Activated gamma-delta T cell treated with anti-CD3 and anti-CD28 coated beads, Interleukin-2, amount 50 U/mL, for 16 hours (primary cell): ENCODE results near the gene CCDC181.
"Not testable (repeated sequence)": the region's sequence is repeated elsewhere in the genome, so short reads cannot be mapped to it uniquely, and the experiment has no call there.

Experiments
- DNase-seq: peaks from one replicate; pipeline ENCODE4 v3.0.0-alpha.2; 2020; ENCODE audit warnings: low read depth

Gene CCDC181

DNA sequence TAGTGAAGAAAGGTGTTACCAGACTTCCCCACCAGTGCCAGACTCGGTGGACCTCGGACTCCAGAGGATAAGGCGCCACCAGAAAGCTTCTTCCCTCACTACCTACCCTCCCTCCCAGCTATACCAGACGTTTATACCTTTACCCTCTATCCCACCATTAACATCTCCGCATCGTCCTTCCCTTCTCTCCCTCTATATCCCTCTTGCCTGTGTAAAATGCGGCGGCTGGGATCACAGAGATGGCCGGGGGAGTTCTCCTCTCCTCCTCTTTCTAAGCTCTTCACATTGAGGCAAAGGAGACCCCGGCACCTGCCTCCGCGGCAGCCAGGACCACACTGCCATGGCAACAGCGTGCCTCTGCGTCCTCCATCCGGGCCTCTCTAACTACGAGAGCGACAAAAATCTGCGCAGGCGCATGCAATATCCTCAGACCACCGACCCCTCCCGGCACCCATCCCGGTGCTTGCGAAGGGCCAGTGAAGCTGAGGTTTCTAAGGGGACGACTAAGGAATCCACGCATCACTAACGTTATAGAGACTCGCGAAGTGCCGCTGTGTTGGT lies at the start of gene CCDC181:
Gene CCDC181 (minus strand): TSS at position 394 of the 561 bp plus-strand sequence. CDS start 2,547 bp downstream, outside the sequence.
- DNase-seq, result peak; percentile 26

DNA sequence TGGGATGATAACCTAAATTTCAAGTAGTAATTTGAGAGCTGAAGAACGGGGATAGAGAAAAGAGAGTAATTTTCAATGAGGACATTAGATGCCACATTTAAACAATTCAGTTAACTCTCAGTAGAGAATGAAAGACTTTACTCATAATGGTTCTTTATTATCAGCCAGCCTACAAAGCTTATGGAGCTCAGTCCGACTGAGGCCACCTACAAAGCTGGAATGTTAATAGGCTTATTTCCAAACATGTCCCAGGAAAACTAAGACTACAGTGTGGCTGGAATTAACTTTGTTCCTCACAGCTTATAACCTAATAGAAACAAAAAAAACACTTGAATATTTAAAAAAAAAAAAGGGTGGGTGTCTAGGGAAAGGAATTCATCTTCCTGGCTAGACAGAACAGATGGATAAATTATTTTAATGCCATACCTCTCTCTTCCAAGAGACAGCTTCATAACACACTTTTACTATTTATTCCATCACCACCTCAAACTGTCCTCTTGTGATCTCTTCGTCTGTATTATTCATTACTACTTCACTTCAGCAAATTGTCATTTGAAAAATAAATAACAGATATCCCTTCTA lies 48.6 kb upstream of the CCDC181 start:
- DNase-seq, result no peak

DNA sequence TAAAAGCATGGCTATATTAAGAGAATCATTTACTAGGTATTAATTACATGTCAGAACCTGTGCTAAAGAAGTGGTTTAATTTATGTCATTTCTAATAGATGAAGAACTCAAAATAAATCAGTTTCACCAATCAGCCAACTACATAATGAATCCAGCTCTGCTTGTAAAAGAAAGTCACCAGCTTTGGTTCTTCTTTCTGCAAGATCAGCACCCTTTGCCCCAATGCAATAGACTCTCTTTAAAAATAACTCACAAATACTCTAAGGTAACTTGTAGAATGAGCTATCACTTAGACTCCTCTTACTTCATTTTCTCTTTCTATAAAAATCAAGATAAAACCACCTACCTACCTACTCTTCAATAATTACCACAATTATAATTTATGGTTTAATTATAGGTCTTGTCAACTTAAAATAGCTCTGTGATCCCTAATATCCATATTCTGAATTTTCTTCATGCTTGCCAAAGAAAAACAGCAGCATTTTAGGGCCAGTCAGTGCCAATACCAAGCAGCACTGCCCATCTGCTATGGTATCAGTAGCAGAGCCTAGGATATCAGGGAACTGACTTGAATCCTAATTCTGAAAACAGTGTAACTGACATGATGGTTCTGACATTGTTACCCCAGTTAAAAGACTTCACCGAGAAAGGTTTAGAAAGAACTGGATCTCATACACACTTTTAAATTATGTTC lies 47.2 kb upstream of the CCDC181 start:
- no peak for DNase-seq

DNA sequence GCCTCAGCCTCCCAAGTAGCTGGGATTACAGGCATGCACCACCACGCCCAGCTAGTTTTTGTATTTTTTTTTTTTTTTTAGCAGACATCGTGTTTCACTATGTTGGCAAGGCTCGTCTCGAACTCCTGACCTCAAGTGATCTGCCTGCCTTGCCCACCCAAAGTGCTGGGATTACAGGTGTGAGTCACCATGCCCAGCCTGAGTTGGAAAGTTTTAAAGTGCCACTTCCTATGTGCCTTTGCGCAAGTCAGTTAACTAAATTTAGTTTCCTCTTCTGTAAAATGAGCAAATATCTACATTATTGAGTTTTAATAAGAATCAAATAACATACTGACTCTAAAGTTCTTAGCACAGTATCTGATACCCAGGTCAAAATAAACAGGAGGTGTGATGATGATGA lies 46.1 kb upstream of the CCDC181 start:
- no peak for DNase-seq

DNA sequence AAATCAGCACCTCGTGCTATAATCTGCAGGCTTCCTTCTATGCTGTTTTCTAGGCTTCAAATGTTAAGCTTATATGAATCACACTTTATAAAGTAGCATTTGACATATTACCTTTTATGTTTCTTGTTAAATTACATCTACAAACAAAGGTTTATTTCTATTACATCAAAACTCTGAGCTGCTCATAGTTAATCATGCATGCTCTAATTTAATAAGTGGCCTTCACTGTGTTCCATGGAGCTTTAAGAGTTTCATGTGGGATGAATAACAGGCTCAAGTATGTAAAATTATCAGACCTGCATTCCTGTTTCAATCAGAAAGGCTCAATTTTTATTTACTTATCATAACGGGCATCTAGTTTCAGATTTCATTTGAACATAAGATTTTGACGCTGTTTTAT lies 45.5 kb upstream of the CCDC181 start:
- no peak for DNase-seq

DNA sequence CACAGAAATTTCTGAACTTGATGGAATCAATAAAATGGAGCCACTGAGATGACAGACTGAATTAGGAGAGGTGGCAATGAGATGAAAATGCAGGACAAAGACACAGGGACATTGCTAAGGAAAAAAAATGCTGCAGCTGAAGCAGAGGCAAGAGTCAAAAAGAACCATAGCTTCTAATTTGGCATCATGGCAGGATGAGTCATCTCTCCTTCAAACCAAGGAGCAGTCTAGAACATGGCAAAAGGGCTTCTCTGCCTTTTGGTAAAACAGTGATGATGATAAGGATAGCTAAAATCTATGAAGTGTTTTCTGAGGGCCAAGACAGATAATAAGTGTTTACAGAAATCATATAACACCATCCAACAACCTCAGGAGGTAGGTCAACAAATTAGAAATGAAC lies 41.7 kb upstream of the CCDC181 start:
- no peak for DNase-seq

DNA sequence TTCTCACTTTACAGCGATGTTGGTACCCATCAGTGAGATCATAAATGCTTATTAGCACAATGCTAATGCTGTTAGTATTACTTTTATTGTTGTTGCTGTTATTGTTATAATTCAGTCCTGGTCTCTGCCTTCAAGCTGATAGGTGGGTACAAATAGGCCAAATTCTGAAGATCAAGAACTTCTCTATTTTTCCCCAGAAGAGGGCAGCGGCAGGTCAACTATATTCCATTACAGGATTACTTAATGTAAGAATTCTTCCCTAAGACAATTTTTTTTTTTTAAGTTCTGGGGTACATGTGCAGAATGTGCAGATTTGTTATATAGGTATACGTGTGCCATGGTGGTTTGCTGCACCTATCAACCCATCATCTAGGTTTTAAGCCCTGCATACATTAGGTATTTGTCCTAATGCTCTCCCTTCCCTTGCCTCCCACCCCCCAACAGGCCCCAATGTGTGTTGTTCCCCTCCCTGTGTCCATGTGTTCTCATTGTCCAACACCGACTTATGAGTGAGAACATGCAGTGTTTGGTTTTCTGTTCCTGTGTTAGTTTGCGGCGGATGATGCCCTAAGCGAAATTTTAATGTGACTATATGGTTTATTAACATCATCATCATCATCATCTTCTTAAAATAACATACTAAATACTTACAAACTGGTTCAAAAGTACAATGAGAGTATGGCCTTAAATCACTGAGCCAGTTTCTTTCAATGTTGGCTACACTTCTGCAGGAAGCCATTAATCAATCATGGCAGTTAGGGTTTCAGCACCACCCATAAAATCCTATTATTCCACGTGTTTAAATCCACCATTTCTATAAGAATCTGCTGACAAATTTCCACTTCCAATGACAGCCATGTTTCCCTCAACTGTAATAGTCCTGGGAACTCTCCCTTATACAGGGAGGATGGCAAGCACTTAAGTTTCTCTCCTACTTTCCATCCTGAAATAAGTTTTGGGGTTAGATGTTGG lies 39.3 kb upstream of the CCDC181 start:
- no peak for DNase-seq

DNA sequence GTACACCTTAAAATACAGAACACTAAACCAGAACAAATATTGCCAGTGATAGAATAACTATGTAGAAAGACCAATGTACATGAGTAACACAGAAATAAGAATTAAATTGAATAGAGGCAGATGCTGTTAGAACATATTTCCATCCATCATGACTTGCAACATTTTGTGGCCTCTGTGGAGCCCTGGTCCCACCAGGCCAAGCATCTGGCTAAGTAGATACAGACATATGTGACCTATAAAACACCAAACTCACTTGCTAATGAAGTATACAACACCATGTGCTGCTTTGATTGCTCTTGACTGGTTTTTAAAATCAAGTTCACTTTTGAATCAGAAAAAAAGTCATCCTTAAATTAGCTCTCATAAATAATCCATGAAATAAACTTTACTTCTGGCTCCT lies 38.0 kb upstream of the CCDC181 start:
- no peak for DNase-seq

DNA sequence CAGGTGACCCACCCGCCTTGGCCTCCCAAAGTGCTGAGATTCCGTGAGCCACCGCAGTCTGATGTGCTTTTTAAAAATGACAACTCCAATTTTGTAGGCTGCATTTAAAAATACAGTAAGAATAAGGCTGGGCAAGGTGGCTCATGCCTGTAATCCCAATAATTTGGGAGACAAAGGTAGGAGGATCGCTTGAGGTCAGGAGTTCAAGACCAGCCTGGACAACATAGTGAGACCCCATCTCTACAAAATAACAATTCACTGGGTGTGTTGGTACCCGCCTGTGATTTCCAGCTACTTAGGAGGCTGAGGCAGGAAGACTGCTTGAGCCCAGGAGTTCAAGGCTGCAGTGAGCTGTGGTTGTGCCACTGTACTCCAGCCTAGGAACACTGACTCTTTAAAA lies 35.1 kb upstream of the CCDC181 start:
- no peak for DNase-seq

DNA sequence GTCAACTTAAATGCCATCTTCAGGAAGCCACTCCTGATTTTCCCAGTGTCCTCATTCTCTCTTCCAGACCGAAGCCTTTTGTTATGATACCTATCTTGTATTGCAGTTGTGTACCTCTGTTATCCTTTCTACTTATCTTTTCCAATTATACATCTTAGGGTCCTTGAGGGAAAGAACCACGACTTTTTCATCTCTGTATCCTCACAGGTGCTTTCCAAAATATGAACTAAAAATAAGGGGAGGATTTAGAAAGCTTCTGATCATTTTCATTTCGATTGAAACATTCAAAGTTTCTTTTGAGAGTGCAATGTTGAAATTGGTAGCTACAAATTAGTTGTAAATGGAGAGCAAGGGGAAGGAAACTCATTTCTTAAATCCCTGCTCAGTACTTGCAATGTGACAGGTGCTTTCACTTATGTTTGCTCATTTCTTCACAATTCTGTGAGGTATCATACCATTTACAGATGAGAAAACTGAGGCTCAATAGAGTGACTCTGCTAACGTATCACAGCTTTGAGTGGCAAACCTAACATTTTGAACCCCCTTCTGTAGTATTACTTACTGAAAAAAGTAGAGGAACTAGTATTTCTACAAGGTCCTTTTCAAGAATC lies 34.2 kb upstream of the CCDC181 start:
- DNase-seq, result no peak

DNA sequence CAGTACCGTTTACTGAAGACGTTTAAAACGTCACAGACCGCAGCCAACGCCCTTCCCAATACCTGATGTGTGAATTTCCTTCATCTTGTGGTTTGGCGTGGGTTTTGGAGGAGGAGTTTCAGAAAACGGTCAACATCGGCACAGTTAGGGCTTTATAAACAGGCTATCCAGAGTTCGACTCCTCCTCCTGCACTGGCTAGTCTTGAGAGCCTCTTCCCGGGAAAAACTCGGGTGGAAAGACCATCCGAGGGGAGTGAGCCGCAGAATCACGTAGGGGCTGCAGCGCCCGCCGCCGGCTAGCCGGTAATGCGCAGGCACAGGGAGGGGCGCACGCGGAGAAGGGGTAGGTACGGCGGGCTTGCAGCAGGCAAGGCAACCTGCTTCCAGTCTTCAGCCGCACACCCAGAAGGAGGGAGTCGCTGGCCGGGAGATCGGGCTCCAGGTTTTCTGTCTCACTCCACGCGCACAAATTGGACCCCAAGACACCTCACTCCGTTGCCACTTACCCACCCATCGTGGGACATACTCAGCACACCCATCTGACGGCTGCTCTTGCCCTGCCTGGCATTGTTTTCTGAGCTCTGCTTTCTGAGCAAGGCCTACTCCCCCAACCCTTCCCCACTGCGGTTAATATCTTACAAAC lies 33.0 kb upstream of the CCDC181 start:
- DNase-seq, result no peak

DNA sequence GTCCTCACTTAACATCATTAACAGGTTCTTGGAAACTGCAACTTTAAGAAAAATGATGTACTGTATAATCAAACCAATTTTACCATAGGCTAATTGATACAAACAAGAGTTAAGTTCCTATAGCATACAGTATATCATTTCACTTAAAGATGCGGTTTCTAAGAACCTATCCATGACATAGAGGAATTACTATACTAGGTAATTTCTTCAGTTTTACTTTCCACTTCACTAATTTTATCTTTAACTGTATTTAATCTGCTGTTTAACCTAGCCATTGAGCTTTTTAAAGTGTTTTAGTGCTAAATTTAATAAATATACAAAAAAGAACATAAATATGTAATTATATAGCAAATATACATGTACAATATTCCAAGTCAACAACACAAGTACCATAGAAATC lies 30.2 kb upstream of the CCDC181 start:
- no peak for DNase-seq

DNA sequence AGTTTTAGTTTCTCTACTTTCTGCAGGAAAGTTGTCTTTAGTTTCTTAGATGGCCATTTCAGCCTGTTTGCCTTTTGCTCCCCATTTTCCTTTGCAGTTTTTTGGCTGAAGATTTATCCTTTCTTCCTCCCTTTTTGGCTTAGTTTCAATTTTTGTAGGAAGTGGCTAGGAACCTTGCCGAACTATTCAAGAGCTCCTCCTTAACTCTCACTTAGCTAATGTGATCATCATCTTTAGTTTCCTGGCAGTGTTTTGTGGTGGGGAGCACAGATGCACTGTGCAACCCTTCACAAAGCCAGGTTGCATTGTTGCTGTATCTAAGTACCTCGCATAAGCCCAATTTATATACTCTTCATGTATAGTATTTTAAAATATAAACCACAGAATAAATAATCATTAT lies 28.8 kb upstream of the CCDC181 start:
- DNase-seq, result no peak

DNA sequence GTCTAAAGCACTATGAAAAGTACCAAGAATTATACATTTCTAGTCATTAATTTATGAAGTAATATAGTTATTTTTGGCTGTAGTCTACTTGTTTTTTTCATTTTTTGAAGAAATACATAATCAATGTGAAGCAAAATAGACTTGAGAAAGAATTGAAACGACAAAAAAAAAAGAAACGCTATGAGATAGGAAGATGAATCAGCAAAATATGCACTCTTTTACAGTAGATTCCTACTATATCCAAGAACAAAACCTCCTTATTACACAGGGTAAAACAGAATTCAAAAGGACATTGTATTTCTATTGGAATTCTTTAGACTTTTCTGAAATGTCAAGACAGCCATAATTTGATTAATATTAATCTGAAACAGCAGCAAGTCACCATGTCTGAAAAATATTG lies 25.6 kb upstream of the CCDC181 start:
- DNase-seq, result no peak

DNA sequence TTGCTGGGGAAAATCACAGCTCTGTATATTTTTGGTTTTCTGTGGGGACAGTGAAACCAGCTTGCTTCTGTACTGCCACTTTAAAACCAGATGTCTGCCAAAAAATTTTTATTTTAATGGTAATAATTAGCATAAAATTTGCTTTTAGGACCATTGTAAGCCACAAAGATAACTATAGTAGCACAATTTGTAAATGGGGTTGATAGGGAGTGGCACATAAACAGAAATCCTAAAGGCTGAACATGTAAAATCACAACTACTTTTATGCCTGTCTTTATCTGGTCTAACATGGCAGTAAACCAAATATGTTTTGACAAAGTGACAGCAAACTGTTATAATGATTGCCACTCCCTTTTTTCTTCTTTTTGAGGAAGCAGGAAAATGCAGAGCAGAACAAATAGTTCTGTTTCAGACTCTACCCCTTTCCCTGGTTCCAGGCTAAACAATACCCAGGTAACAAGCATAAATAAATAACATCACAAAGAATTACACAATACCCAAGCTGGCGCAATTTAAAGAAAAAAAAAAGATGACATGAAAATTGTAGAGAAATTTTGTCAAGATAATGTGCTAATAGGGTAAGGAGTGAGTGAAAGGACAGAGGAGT lies 24.0 kb upstream of the CCDC181 start:
- DNase-seq, result no peak

DNA sequence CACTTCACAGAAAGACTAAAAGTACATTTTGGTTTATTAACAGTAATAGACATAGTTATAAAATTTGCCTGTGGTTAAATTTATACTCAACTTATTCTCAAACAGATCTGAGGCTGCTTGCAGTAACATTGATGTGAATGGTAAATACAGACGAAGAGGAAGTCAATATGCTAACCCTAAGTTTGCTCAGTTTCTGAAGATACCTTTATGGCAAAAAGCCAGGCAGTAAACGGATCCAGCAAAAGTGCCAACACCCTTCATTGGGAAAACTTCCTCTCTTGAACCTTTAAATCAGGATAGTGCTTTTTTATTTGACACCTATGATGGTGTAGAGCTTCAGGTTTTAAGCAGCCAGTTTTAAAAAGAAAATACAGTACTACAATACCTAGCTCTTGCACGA lies 16.6 kb upstream of the CCDC181 start:
- DNase-seq, result no peak

DNA sequence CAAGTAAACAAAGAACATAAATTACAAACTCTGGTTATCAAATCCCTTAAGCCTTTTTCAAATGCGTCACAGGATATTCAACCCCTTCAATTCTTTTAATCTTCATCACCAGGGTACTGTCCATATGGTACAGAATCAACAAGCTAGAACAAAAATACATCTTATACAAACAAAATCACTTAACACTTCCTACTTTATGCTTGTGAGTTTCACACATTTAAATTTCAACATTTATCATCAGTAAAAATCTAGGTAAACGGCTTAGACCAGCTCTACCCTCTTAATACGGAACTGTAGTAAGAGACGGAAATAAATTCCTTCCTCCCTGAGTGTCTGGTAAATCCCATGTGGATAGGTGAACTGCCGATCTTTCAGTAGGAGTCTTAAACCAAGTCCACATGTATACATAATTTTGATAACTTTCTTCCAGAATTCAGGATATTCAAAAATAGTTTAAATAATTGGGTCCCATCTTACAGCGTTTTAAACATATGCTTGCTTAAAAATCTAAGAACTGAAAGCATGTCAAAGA lies 1.0 kb downstream of the CCDC181 start:
- DNase-seq, result no peak

DNA sequence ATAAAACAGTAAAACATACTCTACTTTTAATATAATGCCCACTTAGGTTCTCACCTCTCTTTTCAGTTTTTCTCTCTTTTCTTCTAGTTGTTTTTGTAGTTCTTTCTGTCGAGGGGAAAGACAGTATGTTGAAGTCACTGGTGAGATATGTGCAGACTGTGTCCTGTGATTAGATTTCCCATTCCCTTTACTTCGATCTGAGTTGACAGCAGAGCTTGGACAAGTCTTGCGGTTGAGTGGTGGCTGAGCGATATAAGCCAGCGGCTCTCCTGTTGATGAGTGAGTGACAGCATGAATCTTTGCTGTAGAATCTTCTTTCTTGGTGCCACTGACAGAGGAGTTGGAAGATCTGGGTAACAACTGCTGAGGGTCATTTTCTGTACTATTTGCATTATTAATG lies 6.0 kb downstream of the CCDC181 start:
- no peak for DNase-seq

DNA sequence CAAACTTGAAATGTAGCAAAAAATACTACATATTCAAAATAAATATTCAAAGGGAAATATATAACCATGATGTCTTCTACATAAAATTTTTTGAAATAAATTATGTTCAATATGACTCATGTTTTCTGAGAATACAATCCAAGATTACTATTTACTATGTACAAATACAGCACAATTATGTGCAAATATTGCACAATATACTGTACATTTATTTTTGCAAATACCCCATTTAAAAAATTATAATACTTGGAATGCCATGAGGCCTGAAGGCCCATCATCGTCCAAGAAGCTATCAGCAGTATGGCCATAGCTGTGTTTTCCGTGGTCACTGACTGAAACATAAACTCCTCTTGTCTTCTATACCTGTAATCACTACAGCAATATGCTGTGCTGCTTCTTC lies 12.3 kb downstream of the CCDC181 start:
- no peak for DNase-seq

DNA sequence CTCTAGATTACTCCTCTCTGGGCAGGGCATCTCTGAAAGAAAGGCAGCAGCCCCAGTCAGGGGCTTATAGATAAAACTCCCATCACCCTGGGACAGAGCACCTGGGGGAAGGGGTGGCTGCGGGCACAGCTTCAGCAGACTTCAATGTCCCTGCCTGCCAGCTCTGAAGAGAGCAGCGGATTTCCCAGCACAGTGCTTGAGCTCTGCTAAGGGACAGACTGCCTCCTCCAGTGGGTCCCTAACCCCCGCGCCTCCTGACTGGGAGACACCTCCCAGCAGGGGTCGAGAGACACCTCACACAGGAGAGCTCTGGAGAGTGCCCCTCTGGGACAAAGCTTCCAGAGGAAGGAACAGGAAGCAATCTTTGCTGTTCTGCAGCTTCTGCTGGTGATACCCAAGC lies 18.9 kb downstream of the CCDC181 start:
- DNase-seq, result not testable (repeated sequence)

DNA sequence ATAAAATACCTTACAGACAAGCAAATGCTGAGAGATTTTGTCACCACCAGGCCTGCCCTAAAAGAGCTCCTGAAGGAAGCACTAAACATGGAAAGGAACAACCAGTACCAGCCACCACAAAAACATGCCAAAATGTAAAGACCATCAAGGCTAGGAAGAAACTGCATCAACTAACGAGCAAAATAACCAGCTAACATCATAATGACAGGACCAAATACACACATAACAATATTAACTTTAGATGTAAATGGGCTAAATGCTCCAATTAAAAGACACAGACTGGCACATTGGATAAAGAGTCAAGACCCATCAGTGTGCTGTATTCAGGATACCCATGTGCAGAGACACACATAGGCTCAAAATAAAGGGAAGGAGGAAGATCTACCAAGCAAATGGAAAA lies 24.7 kb downstream of the CCDC181 start:
- not testable (repeated sequence) for DNase-seq
